GM19238 (cell line): Measurements from ENCODE around the gene ARHGEF28.

ENCODE experiments used
- DNase-seq: peaks from one replicate; pipeline ENCODE4 v3.0.0; 2011; ENCODE audit warnings: low spot score; ENCODE audit not compliant: insufficient read length

The ARHGEF28 gene

DNA sequence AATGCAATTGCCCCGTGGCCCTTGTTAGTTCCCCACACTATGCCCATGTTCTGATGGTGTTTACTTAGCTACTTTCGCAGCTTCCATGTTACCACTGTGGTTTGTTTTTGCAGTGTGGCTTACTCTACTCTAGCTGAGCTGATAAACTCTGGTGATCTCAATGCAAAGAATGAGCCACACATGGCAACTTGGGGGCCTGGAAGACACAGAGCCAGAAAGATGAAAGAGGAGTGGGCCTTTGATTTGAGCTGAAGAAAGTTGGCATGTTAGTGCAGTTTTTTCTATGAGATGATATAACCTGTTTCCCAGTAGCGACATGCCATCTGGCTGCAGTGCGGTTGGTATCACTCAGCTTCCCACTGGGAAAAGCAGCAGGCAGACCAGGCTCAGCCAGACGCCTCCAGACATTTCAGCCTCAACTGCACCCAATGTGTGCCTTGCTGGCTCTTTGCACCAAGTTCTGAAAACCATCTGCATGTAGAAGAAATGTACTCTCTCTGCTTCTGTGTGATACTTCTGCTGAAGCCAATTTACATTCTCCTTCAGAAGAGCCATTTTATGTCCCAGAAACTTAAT lies 329.4 kb downstream of the ARHGEF28 start:
- DNase-seq = no peak

DNA sequence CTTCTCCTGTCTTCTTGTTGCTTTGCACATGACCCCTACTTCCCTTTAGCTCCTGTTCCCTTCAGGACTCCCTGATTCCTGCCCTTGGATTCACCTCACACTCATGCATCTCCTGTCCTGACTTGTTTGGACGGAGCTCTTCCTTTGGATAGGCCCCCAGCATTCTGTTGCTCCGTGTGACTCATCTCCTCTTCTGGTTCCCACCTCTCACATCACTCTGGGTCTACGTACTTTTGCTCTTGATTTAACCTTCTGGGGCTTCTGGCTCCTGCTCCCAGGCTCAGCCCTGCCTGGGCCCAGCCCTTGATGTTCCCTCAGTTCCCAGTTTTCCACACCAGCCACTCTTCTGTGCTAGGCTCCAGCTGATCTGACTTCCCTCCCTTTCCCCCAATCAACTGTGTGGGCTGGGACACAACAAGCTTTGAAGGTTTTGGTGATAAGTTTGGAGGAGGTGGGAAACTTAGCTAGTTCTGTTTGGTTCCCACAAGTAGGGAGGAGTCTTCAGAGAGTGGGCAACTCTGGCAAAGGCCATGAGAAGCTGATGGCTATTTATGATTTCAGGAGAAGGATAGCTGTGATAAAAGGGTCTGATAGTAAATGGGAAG lies 331.5 kb downstream of the ARHGEF28 start:
- DNase-seq = no peak

DNA sequence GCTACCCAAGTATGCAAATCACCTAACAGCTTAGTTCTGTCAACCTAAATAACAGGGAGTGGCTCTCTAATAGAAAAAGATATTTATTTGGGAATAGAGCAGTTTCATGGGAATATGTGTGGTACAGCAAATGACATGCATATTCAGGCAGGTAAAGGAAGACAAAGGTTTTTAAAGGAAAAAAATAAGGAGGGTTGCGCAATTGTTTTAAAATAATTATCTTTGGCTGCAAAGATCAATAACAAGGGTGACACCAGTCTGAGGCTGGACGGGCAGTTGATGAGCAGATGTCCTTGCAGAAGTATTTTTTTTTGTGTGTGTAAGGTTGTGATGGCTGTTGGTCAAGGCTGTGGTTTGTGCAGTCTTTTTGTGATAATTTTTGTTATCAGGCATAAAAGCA lies 332.0 kb downstream of the ARHGEF28 start:
- no peak for DNase-seq

DNA sequence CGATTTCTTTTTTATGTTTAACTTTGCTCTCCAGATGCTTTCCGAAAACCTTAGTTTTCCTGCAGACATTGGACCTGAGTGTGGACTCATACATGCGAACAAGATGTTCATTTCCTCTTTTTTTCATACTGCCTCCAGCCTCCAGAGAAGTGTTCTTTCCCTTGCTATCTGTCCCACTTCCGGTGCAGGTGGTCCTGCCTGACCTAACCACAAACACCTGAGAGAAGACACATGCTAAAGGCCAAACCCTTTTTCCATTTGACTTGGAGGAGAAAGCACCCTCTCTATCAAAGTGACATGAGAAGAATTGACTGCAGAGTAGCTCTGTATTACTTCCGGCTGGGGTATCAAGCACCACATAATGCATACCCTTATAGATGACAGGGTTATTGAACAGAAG lies 334.0 kb downstream of the ARHGEF28 start:
- DNase-seq = no peak

DNA sequence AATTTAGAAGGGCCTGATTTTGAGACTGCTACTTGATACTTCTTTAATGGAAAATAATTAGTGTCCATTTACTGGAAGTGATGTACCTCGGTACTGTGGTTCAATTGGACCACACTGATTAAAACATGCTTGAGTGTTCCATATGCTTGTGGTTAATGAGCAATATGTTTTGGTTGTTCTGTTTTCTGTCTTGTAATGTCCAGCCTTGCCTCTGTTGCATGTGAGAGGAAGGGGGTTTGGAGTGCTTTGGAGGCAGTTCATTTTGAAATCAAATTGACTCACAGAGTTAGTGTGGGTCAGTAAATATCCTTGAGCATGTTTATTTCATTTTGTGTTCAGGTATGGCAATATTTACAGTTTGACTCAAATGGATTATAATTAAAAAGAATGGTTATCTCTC lies 334.4 kb downstream of the ARHGEF28 start:
- no peak for DNase-seq

DNA sequence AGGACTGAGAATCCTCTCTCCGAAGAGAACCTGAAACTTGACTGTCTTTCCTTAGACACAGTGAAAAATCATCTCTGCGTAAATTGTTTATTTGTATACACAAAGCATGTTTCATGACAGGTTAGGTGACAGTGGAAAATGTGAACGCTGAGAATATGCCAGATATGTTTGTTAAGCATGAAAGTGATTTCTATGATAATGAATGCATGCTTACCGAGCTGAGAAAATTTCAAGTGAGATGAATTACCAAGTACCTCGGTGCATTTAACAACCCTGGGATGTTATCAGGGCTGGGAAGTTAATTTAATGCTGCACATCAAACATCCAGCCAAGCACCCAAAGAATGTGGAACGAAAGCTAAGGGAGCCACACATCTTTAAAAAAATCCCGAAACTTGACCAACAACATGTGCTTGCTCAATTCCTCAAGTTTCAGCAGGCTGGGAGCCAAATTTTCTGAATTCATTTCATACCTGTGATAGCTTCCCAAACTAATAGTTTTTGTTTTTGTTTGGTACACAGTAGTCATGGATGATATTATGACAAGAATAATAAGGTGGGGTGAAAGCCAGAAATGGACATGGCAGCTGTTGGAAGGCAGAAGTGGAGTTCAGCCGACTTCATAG lies 336.9 kb downstream of the ARHGEF28 start:
- no peak for DNase-seq

DNA sequence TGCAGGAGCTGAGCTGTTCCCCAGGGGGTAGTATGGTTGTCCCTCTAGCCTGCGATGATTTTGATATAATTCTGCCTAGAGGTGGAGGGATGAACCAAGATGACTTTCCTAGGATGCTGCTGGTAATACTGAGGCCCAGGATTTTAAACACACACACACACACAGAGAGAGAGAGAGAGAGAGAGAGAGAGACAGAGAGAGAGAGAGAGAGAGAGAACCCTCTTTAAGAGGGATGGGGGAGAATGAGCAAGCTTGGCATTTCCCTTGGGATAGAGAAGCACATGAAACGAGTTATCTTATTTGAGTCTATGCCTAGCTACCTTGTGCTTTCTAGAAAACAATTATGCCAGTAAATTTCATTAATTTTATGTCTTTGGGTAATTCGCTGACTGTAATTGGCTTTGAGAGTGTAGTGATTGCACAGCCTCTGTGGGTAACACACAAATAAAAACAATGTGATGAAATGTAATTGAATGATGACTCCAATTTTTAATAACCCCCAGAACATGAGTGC lies 338.4 kb downstream of the ARHGEF28 start:
- no peak for DNase-seq

DNA sequence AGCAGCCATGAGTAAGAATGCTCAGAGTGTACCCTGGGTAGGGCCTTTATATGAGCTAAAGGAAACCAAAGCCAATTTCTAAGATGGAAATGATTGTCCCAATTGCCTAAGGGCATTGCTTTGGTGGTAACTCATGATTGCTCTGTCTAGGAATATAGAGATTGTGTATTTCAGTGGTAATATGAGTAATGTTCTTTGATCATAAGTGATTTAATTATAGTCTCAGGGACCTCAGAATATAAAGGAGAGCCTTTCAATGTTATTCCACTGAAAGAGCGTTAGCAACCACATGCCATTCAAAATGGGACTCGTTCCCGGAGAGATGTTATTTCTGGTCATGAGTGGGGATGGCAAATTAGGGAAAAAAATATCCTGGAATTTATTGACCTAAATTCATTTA lies 340.5 kb downstream of the ARHGEF28 start:
- no peak for DNase-seq

DNA sequence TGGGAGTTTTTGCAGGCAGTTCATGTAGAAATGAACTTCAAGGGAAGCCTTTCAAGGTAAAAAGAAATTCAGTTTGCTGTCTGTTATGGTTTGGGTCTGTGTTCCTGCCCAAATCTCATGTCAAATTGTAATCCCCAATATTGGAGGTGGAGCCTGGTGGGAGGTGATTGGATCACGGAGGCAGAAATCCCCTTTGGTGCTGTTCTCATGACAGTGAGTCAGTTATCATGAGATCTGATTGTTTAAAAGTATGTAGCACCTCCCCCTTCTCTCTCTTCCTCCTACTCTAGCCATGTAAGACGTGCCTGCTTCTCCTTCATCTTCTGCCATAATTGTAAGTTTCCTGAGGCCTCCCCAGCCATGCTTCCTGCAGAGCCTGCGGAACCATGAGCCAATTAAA lies 341.4 kb downstream of the ARHGEF28 start:
- no peak for DNase-seq

DNA sequence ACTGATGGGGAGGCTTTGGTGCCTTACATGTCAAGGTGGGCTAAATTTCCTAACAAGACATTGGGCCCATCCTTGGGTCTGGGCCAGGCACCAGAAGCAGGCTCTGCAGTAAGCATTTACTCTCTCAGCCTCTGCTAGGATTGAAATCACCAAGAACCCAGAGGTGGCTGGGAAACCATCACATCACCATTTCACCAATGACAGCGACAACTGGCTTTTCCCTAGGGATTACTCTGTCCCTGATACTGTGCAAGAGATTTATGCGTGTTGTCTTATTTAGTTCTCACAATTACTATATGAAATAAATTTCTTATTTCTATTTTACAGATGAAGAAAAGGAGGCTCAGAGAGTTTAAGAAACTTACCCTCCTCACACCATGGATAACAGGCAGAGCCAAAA lies 342.2 kb downstream of the ARHGEF28 start:
- DNase-seq = no peak

DNA sequence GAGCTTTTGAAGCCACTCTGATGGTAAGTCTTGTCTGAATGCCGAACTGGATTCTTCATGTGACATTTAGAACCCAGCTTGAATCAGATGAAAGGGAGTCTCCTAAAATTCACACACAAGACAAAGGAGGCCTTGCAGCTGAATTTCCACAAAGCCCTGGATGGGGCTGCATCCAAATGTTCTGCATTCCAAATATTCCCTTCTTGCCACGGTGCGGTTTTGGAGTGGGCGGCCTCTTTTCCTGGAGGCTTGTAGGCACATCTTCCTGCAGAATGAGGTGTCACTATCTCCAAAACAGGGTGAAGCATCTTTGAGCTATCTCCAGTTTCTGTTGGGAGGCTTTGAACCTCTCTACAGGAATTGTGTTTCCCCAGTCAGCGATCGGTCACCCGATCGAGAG lies 342.7 kb downstream of the ARHGEF28 start:
- DNase-seq = no peak

DNA sequence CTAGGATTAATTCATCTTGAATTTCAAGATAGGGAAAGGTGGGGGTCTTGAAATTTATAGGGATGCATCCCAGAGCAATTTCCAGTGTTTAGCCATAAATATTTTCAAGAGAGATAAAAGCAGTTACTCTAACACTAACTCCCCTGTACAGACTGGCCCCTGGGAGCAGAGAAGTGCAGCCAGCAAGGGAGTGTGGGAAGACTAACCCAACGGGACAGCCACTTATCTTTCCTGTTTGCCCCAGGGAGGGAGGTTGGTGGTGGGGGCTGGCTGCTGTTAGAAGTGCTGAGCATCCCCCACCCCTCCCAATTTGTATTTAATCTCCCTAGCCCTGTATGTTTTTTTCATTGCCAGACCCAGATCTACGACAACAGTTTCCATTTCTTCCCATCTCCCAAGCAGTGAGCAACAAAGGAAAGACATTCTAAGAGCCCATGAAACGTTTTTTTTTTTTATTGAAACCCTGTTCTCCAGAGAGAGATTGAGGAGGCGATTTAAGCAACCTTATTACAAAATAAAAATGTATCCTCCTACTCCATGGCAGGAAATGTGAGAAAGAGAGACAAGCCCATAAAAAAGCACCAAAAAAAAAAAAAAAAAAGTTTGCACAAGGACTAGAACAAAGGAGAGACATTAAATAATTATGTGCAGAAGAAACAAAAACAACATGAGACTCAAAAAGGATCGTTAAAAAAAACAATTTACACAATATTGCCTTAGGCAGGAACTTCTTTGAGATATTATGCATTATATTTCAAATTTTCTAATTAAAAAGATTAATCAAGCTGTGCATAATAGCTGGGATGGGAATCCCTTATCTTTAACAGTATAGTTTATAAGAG lies 343.4 kb downstream of the ARHGEF28 start:
- DNase-seq = no peak

DNA sequence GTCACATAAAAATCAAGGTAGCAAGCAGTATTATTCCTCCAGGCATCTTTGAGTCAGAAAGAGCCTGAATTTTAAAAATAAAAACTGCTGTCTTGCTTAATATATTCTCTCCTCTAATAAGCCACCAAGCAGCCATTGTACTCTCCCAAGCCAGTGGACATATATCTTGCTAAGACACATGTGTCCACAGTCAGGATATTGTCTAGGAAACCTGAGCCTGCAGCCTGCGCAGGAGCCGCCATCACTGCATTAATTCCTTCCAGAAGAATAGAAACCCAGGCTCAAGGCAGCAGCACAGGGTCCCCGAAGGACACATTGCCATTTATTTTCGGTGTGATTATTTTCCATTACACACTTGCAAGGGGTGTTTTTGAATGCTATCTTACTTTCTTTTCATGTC lies 345.3 kb downstream of the ARHGEF28 start:
- no peak for DNase-seq

DNA sequence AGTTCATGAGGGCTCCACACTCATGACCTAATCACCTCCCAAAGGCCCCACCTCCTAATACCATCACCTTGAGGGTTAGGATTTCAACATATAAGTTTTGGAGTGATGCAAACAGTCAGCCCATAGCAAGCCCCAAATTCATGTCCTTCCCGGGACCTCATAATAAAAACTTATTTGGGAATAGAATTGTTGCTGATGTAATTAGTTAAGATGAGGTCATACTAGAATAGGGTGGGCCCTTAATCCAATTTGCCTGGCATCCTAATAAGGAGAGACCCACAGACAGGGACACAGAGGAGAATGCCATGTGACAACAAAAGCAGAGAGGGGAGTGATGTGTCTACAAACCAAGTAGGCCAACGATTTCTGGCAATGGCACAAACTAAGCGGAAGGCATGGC lies 347.1 kb downstream of the ARHGEF28 start:
- no peak for DNase-seq

DNA sequence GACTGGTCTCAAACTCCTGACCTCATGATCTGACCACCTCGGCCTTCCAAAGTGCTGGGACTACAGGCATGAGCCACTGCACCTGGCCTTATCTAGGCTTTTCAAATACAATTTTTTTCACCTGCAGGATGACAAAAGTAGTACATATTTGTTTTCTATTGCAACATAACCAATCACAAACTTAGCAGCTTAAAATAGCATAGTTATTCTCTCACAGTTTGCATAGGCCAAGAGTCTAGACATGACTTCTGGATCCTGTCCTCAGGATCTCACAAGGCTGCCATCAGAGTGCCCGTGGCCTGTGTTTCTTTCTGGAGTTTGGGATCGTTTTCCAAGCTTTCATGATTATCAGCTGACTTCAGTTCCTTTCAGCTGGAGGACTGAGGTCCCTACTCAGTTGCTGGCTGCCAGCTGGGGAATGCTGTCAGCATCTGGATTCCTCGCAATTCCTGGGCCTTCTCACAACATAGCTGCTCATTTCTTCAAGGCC lies 348.9 kb downstream of the ARHGEF28 start:
- DNase-seq = no peak

DNA sequence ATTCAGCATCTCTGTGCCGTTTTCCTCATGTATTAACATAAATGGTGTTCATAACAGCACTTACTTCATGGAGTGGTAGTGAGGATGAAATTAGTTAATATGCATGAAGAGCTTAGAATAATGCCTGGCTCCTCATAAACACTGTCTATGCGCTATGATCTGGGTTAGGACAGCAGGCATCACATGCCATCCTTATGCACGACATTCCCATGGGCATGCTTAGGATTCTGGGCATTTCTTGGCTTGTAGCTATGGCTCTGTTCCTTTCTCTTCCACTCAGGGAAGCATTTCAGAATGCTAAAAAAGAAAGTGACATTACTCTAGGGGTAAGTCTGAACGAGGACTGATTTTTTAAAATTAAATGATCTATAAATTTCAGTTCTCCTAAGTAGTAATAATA lies 349.8 kb downstream of the ARHGEF28 start:
- no peak for DNase-seq

DNA sequence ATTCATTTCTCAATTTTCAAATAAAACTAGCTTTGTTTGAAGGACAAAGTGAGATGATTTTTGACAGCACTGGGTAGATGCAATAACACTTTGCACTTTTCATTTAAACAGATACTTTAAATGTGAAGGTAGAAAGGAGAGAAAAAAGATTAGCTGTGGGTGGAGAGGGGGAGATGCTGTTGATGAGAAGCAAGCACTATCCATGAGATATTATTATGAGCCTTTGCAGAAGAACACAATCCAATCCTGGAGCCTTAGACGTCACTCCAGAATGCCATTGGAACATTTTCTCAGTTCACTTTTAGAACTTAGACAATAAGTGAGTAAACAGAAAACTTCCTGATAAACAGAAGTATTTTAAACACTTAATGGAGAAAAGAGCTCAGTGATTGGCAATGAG lies 351.1 kb downstream of the ARHGEF28 start:
- DNase-seq = no peak

DNA sequence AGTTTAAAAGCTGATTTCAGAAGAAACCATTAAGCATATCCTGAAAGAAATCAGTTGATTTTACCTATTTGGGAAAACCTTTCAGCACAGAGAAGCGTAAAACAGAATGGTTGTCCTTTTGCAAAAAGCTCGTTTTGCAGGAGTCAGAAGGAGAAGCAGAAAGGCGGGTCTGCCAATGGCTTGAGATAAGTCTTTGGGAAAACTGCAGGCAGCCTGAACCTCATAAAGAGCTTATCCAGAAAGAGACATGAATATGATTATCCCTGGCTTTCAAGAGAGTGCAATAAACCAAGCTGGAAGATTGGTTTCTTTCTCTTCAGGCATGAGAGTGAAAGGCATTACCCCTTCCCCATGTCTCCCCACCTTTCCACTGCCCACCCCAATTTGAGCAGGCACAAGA lies 353.3 kb downstream of the ARHGEF28 start:
- no peak for DNase-seq

DNA sequence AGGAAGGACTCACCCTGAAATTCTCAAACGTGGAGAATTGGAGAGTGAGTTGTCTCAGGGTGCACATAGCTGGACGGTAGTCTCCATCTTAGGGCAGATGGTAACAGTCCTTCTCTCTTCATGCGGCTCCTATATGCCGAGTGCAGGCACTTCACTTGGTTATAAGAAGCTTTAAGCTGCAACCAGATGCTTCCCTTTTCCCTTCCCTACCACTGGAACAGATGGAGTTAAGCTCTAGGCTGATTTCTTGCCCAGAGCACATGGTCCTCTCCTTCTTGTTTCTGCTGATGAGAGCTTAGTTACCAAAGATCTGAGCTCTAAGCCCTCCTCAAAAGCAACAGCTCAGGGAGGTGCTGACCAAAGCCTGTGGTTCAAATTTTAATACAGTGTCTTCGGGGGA lies 355.7 kb downstream of the ARHGEF28 start:
- DNase-seq = no peak

DNA sequence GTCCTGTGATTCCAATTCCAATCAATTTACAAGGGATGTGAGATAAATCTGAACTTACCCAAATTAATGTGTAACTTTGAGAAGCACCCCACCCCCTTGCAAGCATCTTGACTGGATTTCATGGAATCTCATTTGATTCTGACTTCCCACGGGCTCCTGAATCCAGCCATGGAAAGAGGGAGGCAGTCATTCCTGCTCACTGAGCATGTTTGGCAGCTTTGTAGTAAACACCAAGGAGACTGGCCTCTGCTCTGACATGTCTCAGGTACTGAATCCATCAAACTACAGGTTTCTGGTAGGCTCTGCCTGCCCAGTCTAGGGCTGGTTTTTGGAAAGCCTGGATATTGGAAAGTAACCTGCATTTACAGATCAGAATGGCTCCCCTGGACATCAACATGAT lies 357.6 kb downstream of the ARHGEF28 start:
- DNase-seq = no peak

DNA sequence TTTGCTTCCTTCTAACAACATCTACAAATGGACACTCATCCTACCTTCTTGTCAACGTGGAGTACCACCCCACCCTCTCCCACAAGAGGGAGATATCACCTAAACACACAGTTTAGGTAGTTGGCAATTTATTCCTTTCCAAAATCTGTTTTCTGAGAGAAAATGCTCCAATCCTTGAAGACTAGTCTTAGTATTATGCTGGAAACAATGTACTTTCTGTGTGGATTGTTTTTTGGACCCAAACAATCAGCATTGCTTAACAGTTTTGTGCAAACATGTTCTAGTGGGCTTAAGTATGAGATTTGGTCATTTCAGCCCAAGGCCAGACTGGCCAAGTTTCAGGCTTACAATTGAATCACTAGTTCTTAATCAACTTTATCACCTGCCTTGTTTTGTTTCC lies 359.1 kb downstream of the ARHGEF28 start:
- DNase-seq = no peak

DNA sequence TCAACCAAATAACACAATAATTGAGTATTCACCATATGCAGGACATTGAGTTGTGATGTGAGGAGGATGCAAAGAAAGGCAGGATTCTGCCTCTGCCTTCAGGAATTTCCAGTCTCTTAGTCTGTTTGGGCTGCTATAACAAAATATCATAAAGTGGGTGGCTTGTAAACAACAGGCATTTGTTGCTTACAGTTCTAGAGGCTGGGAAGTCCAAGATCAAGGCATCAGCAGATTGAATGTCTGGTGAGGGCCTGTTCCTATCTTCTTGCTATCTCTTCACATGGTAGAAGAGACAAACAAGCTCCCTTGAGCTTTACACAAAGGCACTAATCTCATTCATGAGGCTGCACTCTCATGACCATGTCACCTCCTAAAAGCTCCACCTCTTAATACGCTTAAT lies 360.7 kb downstream of the ARHGEF28 start:
- DNase-seq = no peak
